Lower leg skin (tissue), 3 donors: ENCODE measurements around the gene ZBTB16.

ENCODE experiments used
- POLR2A ChIP-seq, 2 donors: fragments of 450-650 bp; IDR thresholded peaks; one replicate each; pipeline ENCODE4 v1.6.1; 2016 to 2017; ENCODE audit warnings: antibody characterized with exemption in 2 of 2, mild to moderate bottlenecking in 1 of 2, moderate library complexity in 1 of 2
- TF ChIP-seq, protein P1 (sequence below), 3 donors: fragments of 450-650 bp; IDR thresholded peaks; one replicate each; pipeline ENCODE4 v1.5.1; 2016; ENCODE audit warnings: antibody characterized with exemption in 3 of 3, mild to moderate bottlenecking in 3 of 3, moderate library complexity in 2 of 3

DNA sequence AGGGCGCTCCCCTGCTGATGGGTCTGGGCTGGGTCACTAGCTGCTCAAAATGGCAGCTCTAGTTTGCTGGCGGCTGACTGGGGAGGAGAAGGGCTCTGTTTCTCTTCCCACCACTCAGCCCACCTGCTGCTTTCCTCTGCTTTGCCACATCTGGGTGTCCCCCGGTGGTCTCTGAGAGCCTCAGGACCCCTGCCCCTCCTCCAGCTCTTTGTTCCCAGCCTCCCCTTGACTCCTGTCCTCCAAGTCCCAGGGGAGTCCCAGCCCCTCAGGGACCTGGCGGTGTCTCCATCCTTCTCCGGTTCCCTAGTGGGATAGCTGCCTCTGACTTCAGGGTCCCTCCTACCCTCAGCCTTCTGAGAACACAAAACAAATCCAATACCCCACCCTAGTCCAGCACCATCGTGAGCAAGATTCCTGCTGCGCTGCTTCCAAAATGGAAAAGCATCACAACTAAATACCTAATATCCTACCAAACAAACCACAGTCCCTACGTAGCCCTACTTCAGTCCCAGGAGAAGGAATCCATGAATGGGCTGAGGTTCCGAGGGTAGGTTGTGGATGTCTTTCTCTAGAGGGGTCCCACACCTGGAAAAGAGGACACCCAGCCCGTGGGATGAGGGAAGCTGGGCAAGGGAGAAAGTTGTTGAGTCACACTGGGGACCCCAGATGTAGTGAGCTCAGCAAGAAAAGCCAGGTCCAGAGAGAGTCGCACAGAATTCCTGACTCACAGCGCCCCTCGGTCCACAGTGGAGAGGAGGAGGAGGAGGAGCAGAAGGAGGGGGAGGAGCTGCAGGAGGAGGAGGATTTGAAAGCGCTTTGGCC lies 191.7 kb downstream of the ZBTB16 start:
- TF ChIP-seq, protein P1, sequence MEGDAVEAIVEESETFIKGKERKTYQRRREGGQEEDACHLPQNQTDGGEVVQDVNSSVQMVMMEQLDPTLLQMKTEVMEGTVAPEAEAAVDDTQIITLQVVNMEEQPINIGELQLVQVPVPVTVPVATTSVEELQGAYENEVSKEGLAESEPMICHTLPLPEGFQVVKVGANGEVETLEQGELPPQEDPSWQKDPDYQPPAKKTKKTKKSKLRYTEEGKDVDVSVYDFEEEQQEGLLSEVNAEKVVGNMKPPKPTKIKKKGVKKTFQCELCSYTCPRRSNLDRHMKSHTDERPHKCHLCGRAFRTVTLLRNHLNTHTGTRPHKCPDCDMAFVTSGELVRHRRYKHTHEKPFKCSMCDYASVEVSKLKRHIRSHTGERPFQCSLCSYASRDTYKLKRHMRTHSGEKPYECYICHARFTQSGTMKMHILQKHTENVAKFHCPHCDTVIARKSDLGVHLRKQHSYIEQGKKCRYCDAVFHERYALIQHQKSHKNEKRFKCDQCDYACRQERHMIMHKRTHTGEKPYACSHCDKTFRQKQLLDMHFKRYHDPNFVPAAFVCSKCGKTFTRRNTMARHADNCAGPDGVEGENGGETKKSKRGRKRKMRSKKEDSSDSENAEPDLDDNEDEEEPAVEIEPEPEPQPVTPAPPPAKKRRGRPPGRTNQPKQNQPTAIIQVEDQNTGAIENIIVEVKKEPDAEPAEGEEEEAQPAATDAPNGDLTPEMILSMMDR (IDR thresholded peaks at IDR 0.05) = no peak
- no peak for TF ChIP-seq POLR2A (IDR thresholded peaks at IDR 0.05)
